GM12878 (cell line): ENCODE results near the gene DNAI2.

Source experiments
- EP300 ChIP-seq, 2 experiments: fragments of 150-350 bp in 1 of 2; IDR thresholded peaks; 2 replicates each; pipeline ENCODE4 v1.6.1; 2011 to 2012; ENCODE audit warnings: low read depth in 2 of 2, low read length in 2 of 2, borderline replicate concordance in 1 of 2, improper control_type of control experiment in 1 of 2, inconsistent platforms in 1 of 2; ENCODE audit not compliant: control insufficient read depth in 1 of 2
- EZH2 ChIP-seq: IDR thresholded peaks from 2 replicates; pipeline ENCODE4 v1.6.1; 2012; ENCODE audit warnings: low read depth, mild to moderate bottlenecking, control low read depth, inconsistent platforms, low read length, borderline replicate concordance; ENCODE audit not compliant: control insufficient read depth
- FOXM1 ChIP-seq: IDR thresholded peaks from 2 replicates; pipeline ENCODE4 v1.6.1; 2012; ENCODE audit warnings: low read depth, mild to moderate bottlenecking, inconsistent platforms, low read length, moderate library complexity
- GABPA ChIP-seq: IDR thresholded peaks from 2 replicates; pipeline ENCODE4 v1.6.1; 2014; ENCODE audit warnings: antibody characterized with exemption, low read depth, mild to moderate bottlenecking, inconsistent platforms
- POLR2AphosphoS5 ChIP-seq: IDR thresholded peaks from 2 replicates; pipeline ENCODE4 v1.6.1; 2011; ENCODE audit warnings: mild to moderate bottlenecking, low read length, inconsistent platforms
- RAD21 ChIP-seq: IDR thresholded peaks from 2 replicates; pipeline ENCODE4 v1.6.1; 2011; ENCODE audit warnings: mild to moderate bottlenecking, low read depth, low read length, moderate library complexity; ENCODE audit not compliant: insufficient read depth
- RCOR1 ChIP-seq: conservative IDR thresholded peaks from 2 replicates; pipeline ENCODE4 v1.6.1; 2012; ENCODE audit warnings: low read depth, low read length, improper control_type of control experiment
- SMARCA5 ChIP-seq: fragments of 450-650 bp; IDR thresholded peaks from 2 replicates; pipeline ENCODE4 v1.6.1; 2017; ENCODE audit warnings: mild to moderate bottlenecking
- ZSCAN29 ChIP-seq: fragments of 450-650 bp; IDR thresholded peaks from 2 replicates; pipeline ENCODE4 v1.6.1; 2017; ENCODE audit warnings: mild to moderate bottlenecking, moderate library complexity
- TF ChIP-seq, protein P1 (sequence below): fragments of 450-650 bp; IDR thresholded peaks from 2 replicates; pipeline ENCODE4 v1.6.1; 2017; ENCODE audit warnings: mild to moderate bottlenecking, moderate library complexity
- TF ChIP-seq, protein P2 (sequence below): IDR thresholded peaks from 2 replicates; pipeline ENCODE4 v1.6.1; 2012; ENCODE audit warnings: low read depth, low read length, improper control_type of control experiment
- TF ChIP-seq, protein P3 (sequence below), 3 experiments: IDR thresholded peaks in 2 of 3; conservative IDR thresholded peaks in 1 of 3; 2 replicates each; pipeline ENCODE4 v1.5.1; 2011; ENCODE audit warnings: low read depth in 3 of 3, low read length in 3 of 3, mild to moderate bottlenecking in 3 of 3, control low read depth in 2 of 3, moderate library complexity in 2 of 3, inconsistent platforms in 1 of 3, mixed read lengths in 1 of 3; ENCODE audit not compliant: control insufficient read depth in 2 of 3, insufficient read depth in 1 of 3; ENCODE audit errors: extremely low read depth in 1 of 3

DNA sequence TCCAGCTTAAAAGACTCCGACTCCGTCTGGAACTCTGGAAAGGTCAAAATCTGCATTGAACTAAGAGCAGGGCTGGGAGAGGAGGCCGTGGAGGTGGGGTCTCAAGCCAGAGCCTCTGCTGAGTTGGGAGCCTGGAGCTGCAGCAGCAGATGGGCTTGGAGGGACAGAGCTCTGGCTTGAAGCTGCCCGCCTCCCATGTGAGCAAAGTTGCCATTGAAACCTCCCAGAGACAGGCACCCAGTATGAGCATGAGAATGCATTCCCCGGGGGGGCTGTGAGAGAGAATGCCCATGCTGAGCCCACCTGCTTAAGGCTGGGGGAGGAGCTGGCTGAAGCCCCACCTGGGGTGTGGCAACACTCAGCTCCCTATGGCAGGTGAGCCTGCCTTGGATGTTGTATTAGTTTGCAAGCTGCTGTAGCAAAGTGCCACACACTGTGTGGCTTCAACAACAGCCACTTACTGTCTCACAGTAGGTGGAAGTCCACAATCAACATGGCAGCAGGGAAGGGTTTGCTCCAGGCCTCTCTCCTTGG lies 61.6 kb downstream of the DNAI2 start:
- TF ChIP-seq POLR2AphosphoS5 (no peak), ZSCAN29 (no peak), RAD21 (no peak), EZH2 (no peak), GABPA (no peak), RCOR1 (no peak), SMARCA5 (no peak), EP300 (IDR thresholded peaks at IDR 0.05; ENCODE audit: borderline replicate concordance in 1 of 2, control insufficient read depth in 1 of 2, low read depth in 2 of 2, low read length in 2 of 2) (no peak), FOXM1 (no peak)
- TF ChIP-seq, protein P1, sequence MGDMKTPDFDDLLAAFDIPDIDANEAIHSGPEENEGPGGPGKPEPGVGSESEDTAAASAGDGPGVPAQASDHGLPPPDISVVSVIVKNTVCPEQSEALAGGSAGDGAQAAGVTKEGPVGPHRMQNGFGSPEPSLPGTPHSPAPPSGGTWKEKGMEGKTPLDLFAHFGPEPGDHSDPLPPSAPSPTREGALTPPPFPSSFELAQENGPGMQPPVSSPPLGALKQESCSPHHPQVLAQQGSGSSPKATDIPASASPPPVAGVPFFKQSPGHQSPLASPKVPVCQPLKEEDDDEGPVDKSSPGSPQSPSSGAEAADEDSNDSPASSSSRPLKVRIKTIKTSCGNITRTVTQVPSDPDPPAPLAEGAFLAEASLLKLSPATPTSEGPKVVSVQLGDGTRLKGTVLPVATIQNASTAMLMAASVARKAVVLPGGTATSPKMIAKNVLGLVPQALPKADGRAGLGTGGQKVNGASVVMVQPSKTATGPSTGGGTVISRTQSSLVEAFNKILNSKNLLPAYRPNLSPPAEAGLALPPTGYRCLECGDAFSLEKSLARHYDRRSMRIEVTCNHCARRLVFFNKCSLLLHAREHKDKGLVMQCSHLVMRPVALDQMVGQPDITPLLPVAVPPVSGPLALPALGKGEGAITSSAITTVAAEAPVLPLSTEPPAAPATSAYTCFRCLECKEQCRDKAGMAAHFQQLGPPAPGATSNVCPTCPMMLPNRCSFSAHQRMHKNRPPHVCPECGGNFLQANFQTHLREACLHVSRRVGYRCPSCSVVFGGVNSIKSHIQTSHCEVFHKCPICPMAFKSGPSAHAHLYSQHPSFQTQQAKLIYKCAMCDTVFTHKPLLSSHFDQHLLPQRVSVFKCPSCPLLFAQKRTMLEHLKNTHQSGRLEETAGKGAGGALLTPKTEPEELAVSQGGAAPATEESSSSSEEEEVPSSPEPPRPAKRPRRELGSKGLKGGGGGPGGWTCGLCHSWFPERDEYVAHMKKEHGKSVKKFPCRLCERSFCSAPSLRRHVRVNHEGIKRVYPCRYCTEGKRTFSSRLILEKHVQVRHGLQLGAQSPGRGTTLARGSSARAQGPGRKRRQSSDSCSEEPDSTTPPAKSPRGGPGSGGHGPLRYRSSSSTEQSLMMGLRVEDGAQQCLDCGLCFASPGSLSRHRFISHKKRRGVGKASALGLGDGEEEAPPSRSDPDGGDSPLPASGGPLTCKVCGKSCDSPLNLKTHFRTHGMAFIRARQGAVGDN = no peak
- TF ChIP-seq, protein P2, sequence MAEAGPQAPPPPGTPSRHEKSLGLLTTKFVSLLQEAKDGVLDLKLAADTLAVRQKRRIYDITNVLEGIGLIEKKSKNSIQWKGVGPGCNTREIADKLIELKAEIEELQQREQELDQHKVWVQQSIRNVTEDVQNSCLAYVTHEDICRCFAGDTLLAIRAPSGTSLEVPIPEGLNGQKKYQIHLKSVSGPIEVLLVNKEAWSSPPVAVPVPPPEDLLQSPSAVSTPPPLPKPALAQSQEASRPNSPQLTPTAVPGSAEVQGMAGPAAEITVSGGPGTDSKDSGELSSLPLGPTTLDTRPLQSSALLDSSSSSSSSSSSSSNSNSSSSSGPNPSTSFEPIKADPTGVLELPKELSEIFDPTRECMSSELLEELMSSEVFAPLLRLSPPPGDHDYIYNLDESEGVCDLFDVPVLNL = no peak
- TF ChIP-seq, protein P3, sequence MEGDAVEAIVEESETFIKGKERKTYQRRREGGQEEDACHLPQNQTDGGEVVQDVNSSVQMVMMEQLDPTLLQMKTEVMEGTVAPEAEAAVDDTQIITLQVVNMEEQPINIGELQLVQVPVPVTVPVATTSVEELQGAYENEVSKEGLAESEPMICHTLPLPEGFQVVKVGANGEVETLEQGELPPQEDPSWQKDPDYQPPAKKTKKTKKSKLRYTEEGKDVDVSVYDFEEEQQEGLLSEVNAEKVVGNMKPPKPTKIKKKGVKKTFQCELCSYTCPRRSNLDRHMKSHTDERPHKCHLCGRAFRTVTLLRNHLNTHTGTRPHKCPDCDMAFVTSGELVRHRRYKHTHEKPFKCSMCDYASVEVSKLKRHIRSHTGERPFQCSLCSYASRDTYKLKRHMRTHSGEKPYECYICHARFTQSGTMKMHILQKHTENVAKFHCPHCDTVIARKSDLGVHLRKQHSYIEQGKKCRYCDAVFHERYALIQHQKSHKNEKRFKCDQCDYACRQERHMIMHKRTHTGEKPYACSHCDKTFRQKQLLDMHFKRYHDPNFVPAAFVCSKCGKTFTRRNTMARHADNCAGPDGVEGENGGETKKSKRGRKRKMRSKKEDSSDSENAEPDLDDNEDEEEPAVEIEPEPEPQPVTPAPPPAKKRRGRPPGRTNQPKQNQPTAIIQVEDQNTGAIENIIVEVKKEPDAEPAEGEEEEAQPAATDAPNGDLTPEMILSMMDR (IDR thresholded peaks at IDR 0.05 in 2 of 3, conservative IDR thresholded peaks at IDR 0.05 in 1 of 3; ENCODE audit: control insufficient read depth in 2 of 3, extremely low read depth in 1 of 3, insufficient read depth in 1 of 3, low read depth in 3 of 3, low read length in 3 of 3) = no peak
